OCI-LY7 (cell line): ENCODE data around the gene WWOX.

Experiments used
- CTCF ChIP-seq: fragments of 200-600 bp; sonication (generic); conservative IDR thresholded peaks from 2 replicates; pipeline ENCODE4 v1.5.1; 2014; ENCODE audit warnings: mild to moderate bottlenecking, antibody characterized with exemption, low read length, moderate library complexity, mixed read lengths
- EZH2phosphoT487 ChIP-seq: fragments of 200-600 bp; sonication (generic); IDR thresholded peaks from 2 replicates; pipeline ENCODE4 v1.6.1; 2018; ENCODE audit warnings: low read depth, borderline replicate concordance, mild to moderate bottlenecking, mixed run types, antibody characterized with exemption, low read length, moderate library complexity, mixed read lengths

GRCh38 chr16:78180349-78180748 is 80.9 kb downstream of the WWOX start:
- TF ChIP-seq CTCF (no peak), EZH2phosphoT487 (no peak)
